ENCODE results near the gene HPDL. TPM values are rescaled to one million over a fixed set of nuclear protein-coding genes. Genes with fewer than 3 reads are reported as not detected.

Gene HPDL
- total RNA-seq, 1 experiment from 2014 or later, result 8.4 TPM

DNA sequence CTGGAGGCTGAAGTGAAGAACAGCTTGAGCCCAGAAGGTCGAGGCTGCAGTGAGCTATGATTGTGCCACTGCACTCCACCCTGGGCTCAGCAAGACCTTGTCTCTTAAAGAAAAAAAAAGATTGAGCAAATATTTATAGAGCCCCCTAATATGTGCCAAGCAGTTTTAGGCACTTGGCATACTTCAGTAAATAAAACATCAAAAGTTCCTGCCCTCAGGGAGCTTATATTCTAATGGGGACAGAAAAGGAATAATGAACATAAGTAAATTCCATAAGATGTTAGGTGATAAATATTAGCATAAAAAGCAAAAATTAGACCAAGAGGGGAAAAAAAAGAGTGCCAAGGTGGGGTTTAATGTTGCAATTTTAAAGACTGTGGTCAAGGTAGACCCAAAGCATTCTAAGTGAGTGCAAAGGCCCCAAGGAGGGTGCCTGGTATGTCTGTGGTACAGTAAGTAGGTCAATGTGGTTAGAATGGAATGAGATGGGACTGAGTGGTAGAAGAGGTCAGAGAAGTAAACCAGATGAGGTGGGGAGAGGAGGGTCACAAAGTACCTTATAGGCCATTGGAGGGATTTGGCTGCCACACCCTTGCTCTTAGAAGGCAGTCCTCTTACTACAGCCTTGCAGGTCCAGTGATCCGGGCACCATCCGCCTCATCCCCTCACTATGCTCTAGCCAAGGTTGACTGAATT lies 11.1 kb downstream of the HPDL start:
- no TSS peak for BruUV-seq (replicated peaks)
- CTCF ChIA-PET, result no interaction called here
- no peaks in the 10 kb centered on the region for H3K27me3 Mint-ChIP-seq (ENCODE audit: unreplicated experiment)
- H3K27ac Mint-ChIP-seq (ENCODE audit: unreplicated experiment), result peak overlapping the region; percentile 75
- no peak for DNase-seq
- intact Hi-C loops (cut with micrococcal nuclease; ENCODE audit: unreplicated experiment), result no loop called here
- H3K4me1 Mint-ChIP-seq (ENCODE audit: low read depth, unreplicated experiment), result peaks cover 44% of the 10 kb centered on the region
- TF ChIP-seq, protein P1, sequence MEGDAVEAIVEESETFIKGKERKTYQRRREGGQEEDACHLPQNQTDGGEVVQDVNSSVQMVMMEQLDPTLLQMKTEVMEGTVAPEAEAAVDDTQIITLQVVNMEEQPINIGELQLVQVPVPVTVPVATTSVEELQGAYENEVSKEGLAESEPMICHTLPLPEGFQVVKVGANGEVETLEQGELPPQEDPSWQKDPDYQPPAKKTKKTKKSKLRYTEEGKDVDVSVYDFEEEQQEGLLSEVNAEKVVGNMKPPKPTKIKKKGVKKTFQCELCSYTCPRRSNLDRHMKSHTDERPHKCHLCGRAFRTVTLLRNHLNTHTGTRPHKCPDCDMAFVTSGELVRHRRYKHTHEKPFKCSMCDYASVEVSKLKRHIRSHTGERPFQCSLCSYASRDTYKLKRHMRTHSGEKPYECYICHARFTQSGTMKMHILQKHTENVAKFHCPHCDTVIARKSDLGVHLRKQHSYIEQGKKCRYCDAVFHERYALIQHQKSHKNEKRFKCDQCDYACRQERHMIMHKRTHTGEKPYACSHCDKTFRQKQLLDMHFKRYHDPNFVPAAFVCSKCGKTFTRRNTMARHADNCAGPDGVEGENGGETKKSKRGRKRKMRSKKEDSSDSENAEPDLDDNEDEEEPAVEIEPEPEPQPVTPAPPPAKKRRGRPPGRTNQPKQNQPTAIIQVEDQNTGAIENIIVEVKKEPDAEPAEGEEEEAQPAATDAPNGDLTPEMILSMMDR (IDR thresholded peaks at IDR 0.05; ENCODE audit: unreplicated experiment), result no peak
- peaks cover 29% of the 10 kb centered on the region for H3K36me3 Mint-ChIP-seq (ENCODE audit: insufficient read depth, unreplicated experiment)
- H3K9me3 Mint-ChIP-seq (ENCODE audit: low read depth, unreplicated experiment), result peaks cover 4% of the 10 kb centered on the region
- H3K4me3 Mint-ChIP-seq (ENCODE audit: low read depth, unreplicated experiment), result peak overlapping the region; percentile 84

DNA sequence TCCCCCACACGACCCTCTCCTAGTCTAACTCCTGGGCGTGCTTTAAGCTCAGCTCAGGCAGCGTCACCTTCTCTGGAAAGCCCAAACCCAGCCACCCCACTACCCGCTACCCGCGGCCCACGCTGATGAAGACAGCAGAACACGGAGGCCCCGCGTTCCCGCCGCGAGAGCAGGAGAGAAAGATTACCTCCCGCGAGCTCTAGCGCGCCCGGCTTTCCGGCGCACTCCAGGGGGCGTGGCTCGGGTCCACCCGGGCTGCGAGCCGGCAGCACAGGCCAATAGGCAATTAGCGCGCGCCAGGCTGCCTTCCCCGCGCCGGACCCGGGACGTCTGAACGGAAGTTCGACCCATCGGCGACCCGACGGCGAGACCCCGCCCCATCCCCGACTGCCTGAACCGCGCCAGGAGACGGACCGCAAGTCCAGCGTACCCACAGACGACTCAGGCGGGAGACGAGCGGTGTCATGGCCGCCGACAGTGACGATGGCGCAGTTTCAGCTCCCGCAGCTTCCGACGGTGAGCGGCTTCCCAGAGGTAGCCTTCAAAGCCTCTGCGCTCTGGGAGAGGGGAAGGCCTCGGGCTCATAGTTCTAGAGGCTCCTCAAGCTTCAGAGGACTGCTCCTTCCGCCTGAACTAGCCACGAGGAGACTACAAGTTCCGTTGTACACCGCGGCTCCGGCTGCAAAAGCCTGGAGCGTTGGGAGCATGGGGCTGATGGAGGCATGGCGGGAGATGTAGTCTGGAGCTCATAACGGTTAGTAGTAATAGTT lies 13.3 kb downstream of the HPDL start, which contains the start of the genes MUTYH and TOE1:
Gene MUTYH (minus strand): TSS at position 652 of the 770 bp plus-strand sequence. CDS start 5,935 bp downstream, outside the sequence.
Gene TOE1 (plus strand): TSS at position 382 of the 770 bp plus-strand sequence. CDS start 83 bp downstream, at position 465.
- H3K27me3 Mint-ChIP-seq (ENCODE audit: unreplicated experiment), result no peaks in the 10 kb centered on the region
- CTCF ChIA-PET, result interaction anchor here (0.5 to 2.6 kb wide), 11 partner anchors 11 to 553 kb away, joined by 3 to 30 read pairs (median 5); partner anchors contain the start of genes CCDC163, HPDL, MMACHC and TESK2
- peaks cover 4% of the 10 kb centered on the region for H3K9me3 Mint-ChIP-seq (ENCODE audit: low read depth, unreplicated experiment)
- H3K27ac Mint-ChIP-seq (ENCODE audit: unreplicated experiment), result peak within 1 kb of the TSS; percentile 75
- BruUV-seq (replicated peaks), result no TSS peak
- intact Hi-C loops (cut with micrococcal nuclease; ENCODE audit: unreplicated experiment), result no loop called here
- TF ChIP-seq, protein P1 (IDR thresholded peaks at IDR 0.05; ENCODE audit: unreplicated experiment), result no peak
- H3K4me1 Mint-ChIP-seq (ENCODE audit: low read depth, unreplicated experiment), result peaks cover 38% of the 10 kb centered on the region
- peak within 1 kb of the TSS; percentile 84 for H3K4me3 Mint-ChIP-seq (ENCODE audit: low read depth, unreplicated experiment)
- DNase-seq, result peak; percentile 98
- peaks cover 29% of the 10 kb centered on the region for H3K36me3 Mint-ChIP-seq (ENCODE audit: insufficient read depth, unreplicated experiment)

DNA sequence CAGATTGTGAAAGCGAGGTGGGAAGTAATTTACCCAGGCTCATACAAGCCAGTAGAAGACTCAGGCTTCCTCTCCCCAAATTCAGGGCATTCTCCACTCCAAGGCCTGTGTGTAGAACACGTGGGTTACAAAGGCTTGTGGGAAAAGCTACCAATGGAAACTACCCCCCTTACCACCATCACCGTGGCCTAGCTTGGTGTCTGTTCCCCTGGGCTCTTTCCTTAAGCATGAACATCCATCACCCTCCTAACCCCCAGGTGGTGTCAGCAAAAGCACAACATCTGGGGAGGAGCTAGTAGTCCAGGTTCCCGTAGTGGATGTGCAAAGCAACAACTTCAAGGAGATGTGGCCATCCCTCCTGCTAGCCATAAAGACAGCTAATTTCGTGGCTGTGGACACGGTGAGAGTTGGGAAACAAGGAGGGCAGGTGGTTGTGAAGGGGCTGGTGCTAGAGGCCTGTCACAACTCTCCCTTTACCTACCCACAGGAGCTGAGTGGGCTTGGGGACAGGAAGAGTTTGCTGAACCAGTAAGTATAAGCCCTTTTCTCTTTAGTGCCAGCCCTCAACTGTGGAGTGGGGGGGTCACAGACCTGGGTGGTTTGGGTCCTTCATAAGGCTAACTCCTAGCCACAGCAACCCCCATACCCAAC lies 14.2 kb downstream of the HPDL start:
- TF ChIP-seq, protein P1 (IDR thresholded peaks at IDR 0.05; ENCODE audit: unreplicated experiment), result no peak
- Mint-ChIP-seq H3K27me3 (ENCODE audit: unreplicated experiment) (no peaks in the 10 kb centered on the region), H3K9me3 (ENCODE audit: low read depth, unreplicated experiment) (peaks cover 4% of the 10 kb centered on the region), H3K4me3 (ENCODE audit: low read depth, unreplicated experiment) (peak overlapping the region; percentile 84), H3K27ac (ENCODE audit: unreplicated experiment) (peak overlapping the region; percentile 75), H3K4me1 (ENCODE audit: low read depth, unreplicated experiment) (peaks cover 28% of the 10 kb centered on the region), H3K36me3 (ENCODE audit: insufficient read depth, unreplicated experiment) (peaks cover 29% of the 10 kb centered on the region)
- intact Hi-C loops (cut with micrococcal nuclease; ENCODE audit: unreplicated experiment), result no loop called here
- DNase-seq, result no peak
- CTCF ChIA-PET, result interaction anchor here (0.9 to 2.6 kb wide), 8 partner anchors 11 to 1973 kb away, joined by 3 to 30 read pairs (median 10); partner anchors contain the start of genes HPDL, STIL, TESK2 and UROD
- no TSS peak for BruUV-seq (replicated peaks)

DNA sequence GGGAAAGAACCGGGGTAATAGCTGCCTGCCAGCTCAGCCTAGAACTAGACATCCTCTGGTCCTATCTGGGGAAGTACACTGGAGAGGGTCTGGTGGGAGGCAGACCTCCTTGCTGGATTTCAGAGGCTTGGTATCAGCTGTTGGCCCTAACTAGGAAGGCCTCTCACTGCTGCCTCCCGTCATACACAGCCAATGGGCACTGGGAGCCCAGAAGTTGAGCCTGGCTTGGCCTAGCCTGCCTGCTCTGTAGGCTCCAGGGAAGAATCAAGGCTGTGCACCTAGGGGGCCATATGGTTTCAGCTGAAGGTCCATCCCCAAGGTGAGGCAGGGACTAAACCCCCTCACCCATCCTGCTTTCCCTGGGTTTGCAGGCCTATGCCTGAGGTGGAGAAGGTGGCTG lies 17.8 kb downstream of the HPDL start:
- intact Hi-C loops (cut with micrococcal nuclease; ENCODE audit: unreplicated experiment), result no loop called here
- no peaks in the 10 kb centered on the region for H3K27me3 Mint-ChIP-seq (ENCODE audit: unreplicated experiment)
- H3K4me3 Mint-ChIP-seq (ENCODE audit: low read depth, unreplicated experiment), result no peak overlapping the region
- H3K36me3 Mint-ChIP-seq (ENCODE audit: insufficient read depth, unreplicated experiment), result peaks cover 12% of the 10 kb centered on the region
- H3K4me1 Mint-ChIP-seq (ENCODE audit: low read depth, unreplicated experiment), result peaks cover 12% of the 10 kb centered on the region
- no peak overlapping the region for H3K27ac Mint-ChIP-seq (ENCODE audit: unreplicated experiment)
- no peaks in the 10 kb centered on the region for H3K9me3 Mint-ChIP-seq (ENCODE audit: low read depth, unreplicated experiment)
- CTCF ChIA-PET, result no interaction called here
- TF ChIP-seq, protein P1 (IDR thresholded peaks at IDR 0.05; ENCODE audit: unreplicated experiment), result no peak
- no peak for DNase-seq
- BruUV-seq (replicated peaks), result no TSS peak
